ENCODE results near the gene FYN. TPM values are rescaled to one million over a fixed set of nuclear protein-coding genes. Genes with fewer than 3 reads are reported as not detected.

Gene FYN
- total RNA-seq, 1 donor = 106 TPM

Other genes starting within 250 kb of the FYN start
- gene CCN6, start 180.7 kb upstream of the FYN start, total RNA-seq = 6.8 and 6.9 TPM in 2 replicates
- 49.6 and 49.8 TPM in 2 replicates for gene TUBE1, start 214.0 kb upstream of the FYN start, total RNA-seq
- 11.6 and 17.4 TPM in 2 replicates for gene FAM229B, start 214.1 kb upstream of the FYN start, total RNA-seq